HG02571 (cell line): Measurements from ENCODE around the gene SCG2.

ENCODE experiments used
- ATAC-seq: cut with Tn5 transposase; IDR thresholded peaks from one replicate; pipeline ENCODE4 v1.9.1; 2021; ENCODE audit warnings: mild to moderate bottlenecking, moderate library complexity; ENCODE audit not compliant: unreplicated experiment

The SCG2 gene, protein sequence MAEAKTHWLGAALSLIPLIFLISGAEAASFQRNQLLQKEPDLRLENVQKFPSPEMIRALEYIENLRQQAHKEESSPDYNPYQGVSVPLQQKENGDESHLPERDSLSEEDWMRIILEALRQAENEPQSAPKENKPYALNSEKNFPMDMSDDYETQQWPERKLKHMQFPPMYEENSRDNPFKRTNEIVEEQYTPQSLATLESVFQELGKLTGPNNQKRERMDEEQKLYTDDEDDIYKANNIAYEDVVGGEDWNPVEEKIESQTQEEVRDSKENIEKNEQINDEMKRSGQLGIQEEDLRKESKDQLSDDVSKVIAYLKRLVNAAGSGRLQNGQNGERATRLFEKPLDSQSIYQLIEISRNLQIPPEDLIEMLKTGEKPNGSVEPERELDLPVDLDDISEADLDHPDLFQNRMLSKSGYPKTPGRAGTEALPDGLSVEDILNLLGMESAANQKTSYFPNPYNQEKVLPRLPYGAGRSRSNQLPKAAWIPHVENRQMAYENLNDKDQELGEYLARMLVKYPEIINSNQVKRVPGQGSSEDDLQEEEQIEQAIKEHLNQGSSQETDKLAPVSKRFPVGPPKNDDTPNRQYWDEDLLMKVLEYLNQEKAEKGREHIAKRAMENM

GRCh38 chr2:223601932-223602666, at the start of gene SCG2:
SCG2 (minus strand) TSS chr2:223602361; CDS start chr2:223599282, 3,079 bp downstream.
- peak; percentile 83 for ATAC-seq

DNA sequence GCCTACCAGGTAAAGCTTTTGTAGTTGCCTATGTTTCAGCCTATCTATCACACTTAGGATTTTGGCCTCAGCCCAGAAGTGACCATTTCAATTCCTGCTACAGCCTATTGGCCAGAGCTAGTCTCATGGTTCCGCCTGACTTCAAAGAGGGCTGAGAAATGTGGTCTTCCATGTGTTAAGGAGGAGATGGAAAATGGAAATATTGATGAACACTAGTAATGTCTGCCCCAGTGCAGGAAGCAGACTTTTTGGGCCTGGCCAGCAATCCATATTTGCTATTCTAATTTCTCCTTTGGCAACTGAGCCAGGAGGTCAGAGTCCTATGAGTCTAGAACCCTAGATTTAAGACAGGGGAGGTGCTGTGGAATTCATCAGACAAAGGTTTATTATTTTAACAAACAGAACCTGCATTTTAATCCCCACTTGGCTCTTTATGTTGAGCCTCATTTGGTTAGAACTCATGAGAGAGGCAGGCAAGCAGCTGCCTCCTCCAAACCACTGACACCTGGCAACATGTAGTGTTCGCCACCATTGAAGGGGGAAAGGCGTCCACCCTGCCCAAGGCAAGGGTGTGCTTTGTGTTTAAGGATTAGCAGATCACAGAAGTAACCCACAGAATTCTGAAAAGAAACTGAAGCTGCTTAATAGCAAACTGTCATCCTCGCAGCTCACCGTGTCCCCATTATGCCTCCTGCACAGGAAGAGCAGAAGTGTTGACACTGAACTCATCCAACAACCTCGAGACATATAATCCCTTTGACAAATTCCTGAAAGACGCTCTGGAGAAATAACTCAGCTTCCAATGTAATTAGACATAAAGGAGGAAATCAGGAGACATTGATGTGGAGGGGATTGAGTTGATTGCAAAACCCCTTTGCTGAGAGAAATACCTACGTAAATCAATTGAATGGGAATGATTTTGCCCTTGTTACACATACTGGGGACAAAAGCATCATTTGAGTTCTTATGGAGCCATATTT, 47.7 kb upstream of the SCG2 start:
- no peak for ATAC-seq

GRCh38 chr2:223648755-223649154, 46.6 kb upstream of the SCG2 start:
- no peak for ATAC-seq

DNA sequence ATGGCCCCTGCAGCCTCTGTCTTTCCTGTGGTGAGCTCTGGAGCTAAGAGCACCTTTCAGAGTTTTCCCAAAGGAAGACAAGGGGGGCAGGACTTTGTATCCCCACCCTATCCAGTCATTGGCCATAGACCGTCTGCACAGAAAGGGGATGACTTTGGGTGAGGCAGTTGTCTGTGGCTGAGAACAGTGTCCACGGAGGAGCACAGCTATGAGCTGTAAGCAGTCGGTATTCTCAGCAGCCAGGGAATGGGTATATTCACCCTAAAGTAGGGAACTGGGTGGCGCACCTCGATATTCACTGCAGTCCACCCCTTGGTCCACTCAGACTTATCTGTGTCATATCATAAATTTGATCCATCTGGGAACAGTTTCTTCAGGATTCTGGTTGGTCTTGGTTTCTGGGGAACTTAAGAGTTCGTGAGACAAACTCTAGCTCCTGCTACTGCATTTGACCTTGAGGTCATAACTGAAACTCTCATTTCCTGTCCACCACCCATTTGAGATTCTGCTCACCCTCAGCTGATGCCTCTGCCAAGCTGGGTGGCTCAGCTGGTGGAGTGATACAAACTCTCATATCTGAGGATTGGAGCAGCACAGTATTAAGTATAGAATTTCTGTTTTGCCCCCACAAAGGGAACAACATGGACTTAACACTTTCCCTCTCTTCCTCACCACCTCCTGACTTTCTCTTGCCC, 45.2 kb upstream of the SCG2 start:
- ATAC-seq, result peak; percentile 90

DNA sequence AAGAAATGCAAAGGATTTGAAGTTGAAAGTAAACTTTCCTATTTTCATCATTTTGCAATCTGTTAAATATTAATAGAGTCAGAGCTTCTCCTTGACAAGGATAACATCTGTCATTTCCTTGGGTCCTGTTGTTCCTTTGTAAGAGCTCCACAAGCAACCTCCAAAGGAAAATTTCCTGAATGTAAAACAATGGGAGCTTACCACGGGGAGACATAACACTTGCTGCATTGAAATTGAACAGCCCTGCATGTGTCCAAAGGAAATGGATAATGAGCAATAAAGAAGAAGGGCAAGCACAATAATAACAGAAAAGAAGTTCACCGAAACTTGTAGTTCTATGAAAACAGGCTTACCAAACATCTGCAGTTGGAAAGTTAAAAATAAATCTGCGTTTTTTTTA, 42.0 kb upstream of the SCG2 start:
- no peak for ATAC-seq

DNA sequence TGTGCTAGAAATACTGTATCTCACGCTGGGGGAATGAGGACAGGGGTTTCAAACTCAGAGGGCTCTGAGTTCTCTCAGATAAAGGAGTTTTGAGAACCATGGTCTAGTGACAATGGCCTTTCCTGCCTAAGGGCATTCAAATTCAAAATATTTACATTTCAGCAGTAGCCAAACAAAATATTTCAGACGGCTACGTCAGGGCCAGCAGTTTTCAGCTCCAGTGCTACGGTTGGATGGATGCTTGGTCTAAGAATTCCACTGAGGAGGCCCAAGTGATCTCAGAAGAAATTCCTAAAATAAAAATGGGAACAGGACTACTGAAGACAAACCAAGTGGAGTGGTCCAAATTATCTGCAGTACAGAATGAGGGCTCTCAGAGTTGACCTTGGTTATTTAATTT, 41.1 kb upstream of the SCG2 start:
- ATAC-seq, result no peak

DNA sequence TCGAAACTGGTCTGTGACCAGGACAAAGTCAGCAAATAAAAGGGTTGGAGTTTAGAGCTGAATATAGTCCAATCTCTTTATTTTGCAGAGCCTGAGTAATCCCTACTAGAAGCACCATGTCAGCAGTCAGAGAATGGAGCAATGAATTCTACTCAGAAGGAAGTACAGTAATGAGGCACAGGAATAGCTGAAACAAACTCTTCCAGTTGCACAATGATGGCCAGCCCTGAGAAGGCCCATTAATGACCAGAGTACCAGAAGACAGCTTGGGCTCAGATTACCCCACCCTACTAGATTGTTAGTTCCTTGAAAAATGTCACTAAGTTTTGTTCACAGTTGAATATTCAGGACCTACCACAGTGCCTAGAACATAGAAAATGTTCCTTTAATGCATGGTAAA, 40.3 kb upstream of the SCG2 start:
- ATAC-seq, result no peak

DNA sequence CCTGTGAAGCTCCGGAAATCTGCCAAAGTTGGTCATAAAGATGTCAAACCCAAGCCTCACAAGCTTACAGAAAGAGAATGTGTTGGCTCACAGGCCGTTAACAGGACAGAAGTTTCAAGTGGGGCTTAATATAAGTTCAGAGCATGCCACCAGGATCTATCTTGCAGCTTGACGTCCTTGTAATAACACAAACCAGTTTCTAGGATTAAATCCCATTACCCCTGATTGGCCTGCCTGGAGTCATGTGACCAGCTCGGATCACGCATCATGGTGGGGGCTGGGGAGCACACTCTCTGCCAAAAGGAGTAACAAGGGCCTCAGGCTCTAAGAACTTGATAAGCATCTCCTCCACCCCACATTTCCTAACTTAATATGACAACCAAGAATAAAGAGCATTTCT, 38.9 kb upstream of the SCG2 start:
- no peak for ATAC-seq

DNA sequence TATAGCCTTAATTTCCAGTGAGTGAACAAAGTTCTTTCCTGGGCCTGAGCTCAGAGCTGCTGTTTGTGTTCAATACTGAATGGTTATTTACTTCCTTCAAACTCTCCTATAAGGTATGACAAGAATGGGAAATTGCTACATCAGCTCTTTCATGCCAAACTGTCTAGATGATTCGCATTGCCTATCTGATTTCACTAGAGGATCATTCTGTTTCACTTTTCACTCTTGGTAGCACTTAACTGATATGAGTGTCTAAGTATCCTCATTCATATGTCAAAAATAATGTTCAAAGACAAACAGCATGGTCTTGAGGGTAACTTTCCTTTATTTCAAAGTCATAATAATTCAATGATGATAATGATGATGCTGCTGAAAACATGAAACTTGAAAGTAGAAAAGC, 32.9 kb upstream of the SCG2 start:
- ATAC-seq, result no peak

- ATAC-seq, result no peak
Measured at GRCh38 chr2:223634238-223634637, 32.1 kb upstream of the SCG2 start.

GRCh38 chr2:223633656-223634055, 31.5 kb upstream of the SCG2 start:
- ATAC-seq, result no peak

DNA sequence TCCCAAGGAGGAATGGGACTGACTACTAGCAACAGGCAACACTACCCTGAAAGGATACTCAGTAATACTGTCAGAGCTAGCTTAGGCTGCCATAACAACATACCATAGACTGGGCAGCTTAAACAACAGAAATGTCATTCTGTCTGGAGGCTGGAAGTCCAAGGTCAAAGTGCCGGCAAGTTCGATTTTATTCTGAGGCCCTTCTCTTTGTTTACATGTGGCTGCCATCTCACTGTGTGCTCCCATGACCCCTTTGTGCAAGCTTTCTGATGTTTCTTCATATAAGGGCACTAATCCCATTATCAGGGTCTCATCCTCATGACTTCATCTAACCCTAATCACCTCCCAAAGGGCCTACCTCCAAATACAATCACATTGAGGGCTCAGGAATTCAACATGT, 30.7 kb upstream of the SCG2 start:
- no peak for ATAC-seq

GRCh38 chr2:223626716-223627115, 24.6 kb upstream of the SCG2 start:
- ATAC-seq, result no peak

DNA sequence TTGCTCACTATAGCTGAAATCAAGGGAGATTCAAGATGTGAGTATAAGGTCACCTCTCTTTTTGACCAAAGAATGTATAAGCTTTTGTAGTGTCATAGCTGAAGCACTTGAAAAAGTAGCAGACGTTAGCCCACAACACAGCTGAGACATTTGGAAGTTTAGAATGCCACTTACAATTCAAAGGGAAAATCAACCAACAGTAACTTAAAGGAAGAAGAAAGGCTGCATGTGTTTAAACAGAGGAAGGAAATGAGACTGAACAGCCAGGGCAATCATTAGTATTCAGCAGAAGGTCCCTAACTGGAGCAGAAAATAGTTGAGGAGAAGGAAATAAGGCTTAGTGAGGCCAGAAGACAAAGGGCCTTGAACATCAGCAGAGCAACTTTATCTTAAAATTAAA, 23.5 kb upstream of the SCG2 start:
- ATAC-seq, result no peak

DNA sequence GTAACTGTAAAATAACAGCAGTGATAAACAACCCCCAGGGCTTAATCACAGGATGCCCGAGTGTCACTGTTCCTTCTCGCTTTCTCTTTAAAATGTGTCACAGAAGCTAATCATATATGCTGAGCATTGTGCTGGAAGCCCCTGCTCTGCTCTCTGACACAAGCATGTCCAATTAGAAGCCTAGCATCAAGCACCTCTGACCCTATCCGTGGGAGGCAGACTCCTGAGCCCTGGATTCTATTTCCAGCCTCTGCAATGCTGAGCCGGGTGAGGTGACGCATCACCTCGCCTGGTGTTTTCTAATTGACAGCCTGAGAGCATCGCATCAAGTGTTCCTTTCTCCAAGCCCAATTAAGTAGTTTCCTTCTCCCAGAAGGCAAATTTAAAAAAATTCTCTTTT, 19.7 kb upstream of the SCG2 start:
- no peak for ATAC-seq

DNA sequence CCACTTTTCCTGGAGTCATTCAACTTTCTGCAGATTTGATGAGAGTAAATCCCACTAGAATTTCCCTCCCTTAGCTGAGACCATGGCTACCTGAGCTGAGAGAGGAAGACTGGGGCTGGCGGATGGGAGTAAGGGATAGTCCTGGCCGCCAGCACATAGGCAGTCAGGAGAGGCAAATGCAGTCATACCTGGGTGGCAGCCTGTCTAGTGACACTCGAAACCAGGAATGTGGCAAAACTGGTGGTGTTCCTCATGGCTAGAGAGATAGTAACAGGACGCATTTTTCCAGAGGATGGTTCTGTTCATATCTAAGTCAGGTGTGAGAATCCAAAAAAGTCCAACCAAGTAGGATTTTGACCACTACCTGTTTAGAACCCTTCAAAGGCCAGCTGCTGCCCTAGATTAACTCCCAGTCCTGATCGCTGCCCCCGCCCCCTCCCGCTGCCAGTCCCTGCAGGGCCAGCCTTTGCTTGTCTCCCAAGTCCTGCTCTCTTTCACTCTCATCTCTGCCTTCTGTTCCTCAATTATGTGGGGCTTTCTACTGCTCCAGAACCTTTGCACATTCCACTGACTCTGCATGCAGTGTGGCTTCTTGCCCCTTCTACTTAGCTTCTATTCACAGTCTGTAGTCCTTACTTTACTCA, 17.4 kb upstream of the SCG2 start:
- no peak for ATAC-seq

DNA sequence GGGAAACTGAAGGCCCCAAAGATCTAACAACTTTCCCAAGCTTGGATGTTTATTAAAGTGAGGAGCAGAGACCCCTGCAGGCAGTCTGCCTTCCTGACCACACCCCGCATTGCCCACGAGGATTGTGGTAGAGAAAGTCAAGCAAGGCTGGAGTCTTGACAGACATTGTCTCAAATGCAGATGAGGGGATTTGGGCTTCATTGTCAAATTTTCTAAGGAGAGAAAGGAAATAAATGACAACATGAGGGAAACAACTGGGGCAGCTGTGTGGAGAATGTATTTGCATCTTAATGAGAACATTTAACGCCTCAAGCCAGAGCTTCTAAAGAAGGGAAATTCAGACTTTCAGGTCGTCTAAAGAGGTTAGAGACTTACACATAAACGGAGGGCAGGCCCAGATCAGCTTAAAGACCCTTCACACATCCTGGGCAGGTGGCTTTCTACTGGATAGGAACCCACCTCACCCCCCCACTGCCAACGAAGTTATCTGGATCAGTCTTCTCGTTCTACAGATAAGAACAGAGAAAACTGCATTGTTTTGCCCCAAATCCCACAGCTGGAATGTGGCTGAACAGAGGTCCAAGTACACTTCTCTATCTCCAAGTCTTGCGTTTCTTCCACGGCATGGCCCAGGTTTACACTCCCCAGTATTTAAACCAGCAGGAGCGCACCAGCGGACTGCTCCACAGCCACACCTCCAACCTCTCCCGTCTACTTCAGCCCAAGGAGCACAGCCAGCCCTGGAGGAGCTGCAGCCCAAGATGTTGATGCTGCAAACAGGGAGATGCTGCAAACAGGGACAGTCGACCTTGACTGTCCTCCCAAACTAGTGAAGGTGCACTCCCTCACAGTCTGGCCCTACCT, 16.2 kb upstream of the SCG2 start:
- no peak for ATAC-seq

DNA sequence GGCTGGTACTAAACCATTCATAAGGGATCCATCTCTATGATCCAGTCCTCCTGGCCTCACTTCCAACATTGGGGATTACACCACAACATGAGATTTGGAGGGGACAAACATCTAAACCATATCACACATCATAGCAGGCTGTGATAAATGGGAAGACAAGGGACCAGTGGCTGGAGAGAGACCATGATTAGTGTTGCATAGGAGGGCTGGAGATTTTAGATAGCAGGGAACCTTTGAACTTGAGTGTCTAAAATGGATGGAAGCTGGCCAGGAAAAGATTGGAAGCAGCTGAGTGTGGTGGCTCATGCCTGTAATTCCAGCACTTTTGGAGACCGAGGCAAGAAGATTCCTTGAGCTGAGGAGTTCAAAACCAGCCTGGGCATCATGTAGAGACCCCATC, 12.4 kb upstream of the SCG2 start:
- ATAC-seq, result no peak
